Liver (tissue), 3 donors: Measurements from ENCODE around the gene MADD.

Experiments used
- CTCF ChIP-seq: fragments of 150-350 bp; IDR thresholded peaks from 2 replicates; pipeline ENCODE4 v1.5.1; 2017; ENCODE audit warnings: improper control_type of control experiment, low read depth, low read length; ENCODE audit not compliant: missing input control
- GABPA ChIP-seq, 2 donors: IDR thresholded peaks in 1 of 2; conservative IDR thresholded peaks in 1 of 2; 2 replicates each; pipeline ENCODE4 v1.6.1; 2016; ENCODE audit warnings: antibody characterized with exemption in 2 of 2, mild to moderate bottlenecking in 1 of 2, moderate library complexity in 1 of 2
- MAX ChIP-seq: IDR thresholded peaks from 2 replicates; pipeline ENCODE4 v1.6.1; 2016; ENCODE audit warnings: antibody characterized with exemption
- donor health status: healthy.
- donor health status: healthy.

GRCh38 chr11:47256374-47256773 lies 13.6 kb upstream of the MADD start:
- no peak for TF ChIP-seq CTCF
- no peak for TF ChIP-seq MAX
- TF ChIP-seq GABPA (IDR thresholded peaks at IDR 0.05 in 1 of 2, conservative IDR thresholded peaks at IDR 0.05 in 1 of 2), result no peak
